ENCODE data around the gene ACSM2B.
"Not testable (repeated sequence)": the region's sequence is repeated elsewhere in the genome, so short reads cannot be mapped to it uniquely, and the experiment has no call there.

Gene ACSM2B

GRCh38 chr16:20546278-20546853 lies 29.8 kb downstream of the ACSM2B start:
- H3K27me3 ChIP-seq (ENCODE audit: low read length); H4K20me1 ChIP-seq (ENCODE audit: low read depth, low read length); H3K4me2 ChIP-seq (ENCODE audit: low read depth, low read length, poor library complexity, severe bottlenecking); H2AFZ ChIP-seq (ENCODE audit: low read depth, low read length, severe bottlenecking); H3K9me3 ChIP-seq (ENCODE audit: insufficient read depth, low read length); H3F3A ChIP-seq (ENCODE audit: insufficient read depth); H3K9me2 ChIP-seq (replicated peaks; ENCODE audit: insufficient read depth, low read length); H3K79me2 ChIP-seq (ENCODE audit: insufficient read depth, low read length); H3K27ac ChIP-seq (ENCODE audit: low read depth, low read length); H3K9ac ChIP-seq (ENCODE audit: low read length); H3K36me3 ChIP-seq (ENCODE audit: low read length); H3K4me3 ChIP-seq (ENCODE audit: insufficient read depth, low read length, poor library complexity, severe bottlenecking): not testable (repeated sequence)

GRCh38 chr16:20540603-20541316 lies 35.4 kb downstream of the ACSM2B start:
- H3K9me3 ChIP-seq (ENCODE audit: insufficient read depth, low read length); H3K9me2 ChIP-seq (replicated peaks; ENCODE audit: insufficient read depth, low read length); H3K9ac ChIP-seq (ENCODE audit: low read length); H4K20me1 ChIP-seq (ENCODE audit: low read depth, low read length); H3K27ac ChIP-seq (ENCODE audit: low read depth, low read length); H3K79me2 ChIP-seq (ENCODE audit: insufficient read depth, low read length); H2AFZ ChIP-seq (ENCODE audit: low read depth, low read length, severe bottlenecking); H3K4me3 ChIP-seq (ENCODE audit: insufficient read depth, low read length, poor library complexity, severe bottlenecking); H3K27me3 ChIP-seq (ENCODE audit: low read length); H3F3A ChIP-seq (ENCODE audit: insufficient read depth); H3K4me2 ChIP-seq (ENCODE audit: low read depth, low read length, poor library complexity, severe bottlenecking); H3K36me3 ChIP-seq (ENCODE audit: low read length): not testable (repeated sequence)

GRCh38 chr16:20538687-20539086 lies 37.5 kb downstream of the ACSM2B start:
- Histone ChIP-seq H3K36me3 (ENCODE audit: low read length) (no peaks in the 10 kb centered on the region), H3K27me3 (ENCODE audit: low read length) (no peaks in the 10 kb centered on the region), H2AFZ (ENCODE audit: low read depth, low read length, severe bottlenecking) (no peak overlapping the region), H3K79me2 (ENCODE audit: insufficient read depth, low read length) (no peaks in the 10 kb centered on the region), H3K9me2 (replicated peaks; ENCODE audit: insufficient read depth, low read length) (no peaks in the 10 kb centered on the region), H3K4me2 (ENCODE audit: low read depth, low read length, poor library complexity, severe bottlenecking) (no peak overlapping the region), H3K9me3 (ENCODE audit: insufficient read depth, low read length) (no peaks in the 10 kb centered on the region), H3K9ac (ENCODE audit: low read length) (no peak overlapping the region), H3F3A (ENCODE audit: insufficient read depth) (no peaks in the 10 kb centered on the region), H3K4me3 (ENCODE audit: insufficient read depth, low read length, poor library complexity, severe bottlenecking) (no peak overlapping the region), H4K20me1 (ENCODE audit: low read depth, low read length) (no peaks in the 10 kb centered on the region), H3K27ac (ENCODE audit: low read depth, low read length) (no peak overlapping the region)
- no peak for TF ChIP-seq CTCF (IDR thresholded peaks at IDR 0.05; ENCODE audit: insufficient read depth, low read length, poor library complexity, severe bottlenecking)
- TF ChIP-seq EZH2phosphoT487 (conservative IDR thresholded peaks at IDR 0.05; ENCODE audit: low read length), result no peak

GRCh38 chr16:20538181-20538580 lies 38.0 kb downstream of the ACSM2B start:
- no peaks in the 10 kb centered on the region for H3K79me2 ChIP-seq (ENCODE audit: insufficient read depth, low read length)
- no peaks in the 10 kb centered on the region for H4K20me1 ChIP-seq (ENCODE audit: low read depth, low read length)
- H3K4me3 ChIP-seq (ENCODE audit: insufficient read depth, low read length, poor library complexity, severe bottlenecking), result no peak overlapping the region
- no peak for TF ChIP-seq CTCF (IDR thresholded peaks at IDR 0.05; ENCODE audit: insufficient read depth, low read length, poor library complexity, severe bottlenecking)
- no peak for TF ChIP-seq EZH2phosphoT487 (conservative IDR thresholded peaks at IDR 0.05; ENCODE audit: low read length)
- no peak overlapping the region for H3K9ac ChIP-seq (ENCODE audit: low read length)
- no peaks in the 10 kb centered on the region for H3K27me3 ChIP-seq (ENCODE audit: low read length)
- H3K27ac ChIP-seq (ENCODE audit: low read depth, low read length), result no peak overlapping the region
- no peaks in the 10 kb centered on the region for H3K36me3 ChIP-seq (ENCODE audit: low read length)
- H3K9me2 ChIP-seq (replicated peaks; ENCODE audit: insufficient read depth, low read length), result no peaks in the 10 kb centered on the region
- H2AFZ ChIP-seq (ENCODE audit: low read depth, low read length, severe bottlenecking), result no peak overlapping the region
- H3K9me3 ChIP-seq (ENCODE audit: insufficient read depth, low read length), result no peaks in the 10 kb centered on the region
- no peaks in the 10 kb centered on the region for H3F3A ChIP-seq (ENCODE audit: insufficient read depth)
- no peak overlapping the region for H3K4me2 ChIP-seq (ENCODE audit: low read depth, low read length, poor library complexity, severe bottlenecking)

- H3K9ac ChIP-seq (ENCODE audit: low read length); H3K4me3 ChIP-seq (ENCODE audit: insufficient read depth, low read length, poor library complexity, severe bottlenecking); H3K27me3 ChIP-seq (ENCODE audit: low read length); H3K79me2 ChIP-seq (ENCODE audit: insufficient read depth, low read length); H4K20me1 ChIP-seq (ENCODE audit: low read depth, low read length); H2AFZ ChIP-seq (ENCODE audit: low read depth, low read length, severe bottlenecking); H3K4me2 ChIP-seq (ENCODE audit: low read depth, low read length, poor library complexity, severe bottlenecking); H3K36me3 ChIP-seq (ENCODE audit: low read length); H3K9me3 ChIP-seq (ENCODE audit: insufficient read depth, low read length); H3K9me2 ChIP-seq (replicated peaks; ENCODE audit: insufficient read depth, low read length); H3K27ac ChIP-seq (ENCODE audit: low read depth, low read length); H3F3A ChIP-seq (ENCODE audit: insufficient read depth): not testable (repeated sequence)
Observed at GRCh38 chr16:20536669-20537068, 39.5 kb downstream of the ACSM2B start.

- not testable (repeated sequence) for H3K27ac ChIP-seq (ENCODE audit: low read depth, low read length); H4K20me1 ChIP-seq (ENCODE audit: low read depth, low read length); H3K9ac ChIP-seq (ENCODE audit: low read length)
Observed at GRCh38 chr16:20532284-20532792, 43.8 kb downstream of the ACSM2B start.

More at GRCh38 chr16:20532284-20532792, 43.8 kb downstream of the ACSM2B start:
- not testable (repeated sequence) for H2AFZ ChIP-seq (ENCODE audit: low read depth, low read length, severe bottlenecking); H3K27me3 ChIP-seq (ENCODE audit: low read length); H3K9me2 ChIP-seq (replicated peaks; ENCODE audit: insufficient read depth, low read length); H3K79me2 ChIP-seq (ENCODE audit: insufficient read depth, low read length); H3K36me3 ChIP-seq (ENCODE audit: low read length); H3F3A ChIP-seq (ENCODE audit: insufficient read depth); H3K9me3 ChIP-seq (ENCODE audit: insufficient read depth, low read length); H3K4me3 ChIP-seq (ENCODE audit: insufficient read depth, low read length, poor library complexity, severe bottlenecking); H3K4me2 ChIP-seq (ENCODE audit: low read depth, low read length, poor library complexity, severe bottlenecking)

Measured in SU-DHL-6 (cell line).